IMR-90 (cell line): ENCODE data around the gene PPP1R37. TPM values are rescaled to one million over a fixed set of nuclear protein-coding genes. Genes with fewer than 3 reads are reported as not detected.

Source experiments
- ATAC-seq: fragments of 200-7000 bp; cut with Tn5 transposase; 2 replicates; pipeline ENCODE4 v1.9.1; 2020; ENCODE audit warnings: low read depth, mild to moderate bottlenecking, moderate library complexity
- BruUV-seq: library from RNA; stranded (reverse); fragments of 400-500 nt; replicated peaks from 2 replicates; lab custom pipeline; 2021; lab: Mats Ljungman, UMichigan
- CTCF ChIA-PET: fragments of 300-600 bp; formaldehyde crosslinking; extraction: SDS; loops from one replicate; lab custom pipeline; 2021; ENCODE audit warnings: antibody characterized with exemption; lab: Yijun Ruan, JAX
- POLR2A ChIA-PET: fragments of 300-600 bp; sonication (Branson Sonifier 250); formaldehyde crosslinking; loops from one replicate; lab custom pipeline; 2022; ENCODE audit warnings: antibody characterized with exemption; ENCODE audit not compliant: unreplicated experiment; lab: Charles Lee
- DNase-seq: peaks from one replicate; pipeline ENCODE4 v3.0.0; 2013
- H2AFZ ChIP-seq: replicated peaks from 2 replicates; pipeline ENCODE3; 2013; ENCODE audit warnings: low read length, mild to moderate bottlenecking; ENCODE audit not compliant: poor library complexity
- H2AK5ac ChIP-seq: 2 replicates; pipeline ENCODE4 v1.6.1; 2013; ENCODE audit warnings: low read depth, low read length, inconsistent platforms
- H2AK9ac ChIP-seq: replicated peaks from 2 replicates; pipeline ENCODE3; 2013; ENCODE audit warnings: mild to moderate bottlenecking, low read depth, low read length, moderate library complexity; ENCODE audit not compliant: poor library complexity
- H2BK120ac ChIP-seq: 2 replicates; pipeline ENCODE4 v1.6.1; 2013; ENCODE audit warnings: low read depth, low read length, inconsistent platforms
- H2BK15ac ChIP-seq: 3 replicates; pipeline ENCODE4 v1.6.1; 2013; ENCODE audit warnings: low read depth, low read length, inconsistent platforms
- H2BK20ac ChIP-seq: 2 replicates; pipeline ENCODE4 v1.6.1; 2013; ENCODE audit warnings: low read depth, mild to moderate bottlenecking, inconsistent platforms, low read length, moderate library complexity
- H2BK5ac ChIP-seq: 2 replicates; pipeline ENCODE4 v1.6.1; 2013; ENCODE audit warnings: mild to moderate bottlenecking, low read depth, low read length, inconsistent platforms; ENCODE audit not compliant: poor library complexity, severe bottlenecking
- H3K14ac ChIP-seq: replicated peaks from 2 replicates; pipeline ENCODE4 v1.6.1; 2013; ENCODE audit warnings: low read depth, low read length, inconsistent platforms
- H3K18ac ChIP-seq: 2 replicates; pipeline ENCODE4 v1.6.1; 2013; ENCODE audit warnings: low read depth, low read length, control low read depth
- H3K23ac ChIP-seq: 2 replicates; pipeline ENCODE4 v1.6.1; 2013; ENCODE audit warnings: low read depth, low read length, inconsistent platforms
- H3K27ac ChIP-seq: 2 replicates; pipeline ENCODE4 v1.5.1; 2013; ENCODE audit warnings: mild to moderate bottlenecking, control low read depth, low read length; ENCODE audit not compliant: insufficient read depth
- H3K27me3 ChIP-seq: 2 replicates; pipeline ENCODE4 v1.6.1; 2013; ENCODE audit warnings: low read length; ENCODE audit not compliant: control insufficient read depth, insufficient read depth
- H3K36me3 ChIP-seq: 2 replicates; pipeline ENCODE4 v1.6.1; 2013; ENCODE audit warnings: low read length, mixed read lengths; ENCODE audit not compliant: control insufficient read depth, insufficient read depth
- H3K4ac ChIP-seq: 2 replicates; pipeline ENCODE4 v1.6.1; 2013; ENCODE audit warnings: low read depth, low read length, inconsistent platforms
- H3K4me1 ChIP-seq: 2 replicates; pipeline ENCODE4 v1.6.1; 2013; ENCODE audit warnings: low read length, mixed read lengths; ENCODE audit not compliant: control insufficient read depth, insufficient read depth
- H3K4me2 ChIP-seq: 2 replicates; pipeline ENCODE4 v1.6.1; 2013; ENCODE audit warnings: low read depth, mild to moderate bottlenecking, control low read depth, low read length, moderate library complexity
- H3K4me3 ChIP-seq: 2 replicates; pipeline ENCODE4 v1.5.1; 2013; ENCODE audit warnings: low read depth, mild to moderate bottlenecking, control low read depth, low read length, moderate library complexity; ENCODE audit not compliant: insufficient read depth
- H3K56ac ChIP-seq: 2 replicates; pipeline ENCODE4 v1.6.1; 2013; ENCODE audit warnings: low read length, inconsistent platforms; ENCODE audit not compliant: insufficient read depth; ENCODE audit errors: extremely low read depth
- H3K79me1 ChIP-seq, 2 experiments: 2 replicates each; pipeline ENCODE4 v1.6.1; 2013; ENCODE audit warnings: low read length in 2 of 2, inconsistent platforms in 1 of 2, low read depth in 1 of 2
- H3K9ac ChIP-seq: 2 replicates; pipeline ENCODE4 v1.6.1; 2013; ENCODE audit warnings: low read depth, low read length, control low read depth
- H3K9me1 ChIP-seq: 2 replicates; pipeline ENCODE4 v1.6.1; 2013; ENCODE audit warnings: low read length, inconsistent platforms; ENCODE audit not compliant: insufficient read depth
- H3K9me3 ChIP-seq: 2 replicates; pipeline ENCODE4 v1.6.1; 2013; ENCODE audit warnings: low read length; ENCODE audit not compliant: control insufficient read depth, insufficient read depth
- H4K20me1 ChIP-seq: 2 replicates; pipeline ENCODE4 v1.6.1; 2013; ENCODE audit warnings: low read length, inconsistent platforms; ENCODE audit not compliant: insufficient read depth
- H4K5ac ChIP-seq: 2 replicates; pipeline ENCODE4 v1.6.1; 2013; ENCODE audit warnings: mild to moderate bottlenecking, low read depth, low read length, control low read depth
- H4K8ac ChIP-seq, 2 experiments: 2 replicates each; pipeline ENCODE4 v1.6.1; 2013; ENCODE audit warnings: low read depth in 2 of 2, low read length in 2 of 2, control low read depth in 1 of 2, inconsistent platforms in 1 of 2
- H4K91ac ChIP-seq: 2 replicates; pipeline ENCODE4 v1.6.1; 2013; ENCODE audit warnings: low read depth, low read length, inconsistent platforms; ENCODE audit not compliant: insufficient read depth
- BHLHE40 ChIP-seq: fragments of 150-350 bp; IDR thresholded peaks from 2 replicates; pipeline ENCODE4 v1.6.1; 2016; ENCODE audit warnings: mild to moderate bottlenecking, low read depth, low read length
- CEBPB ChIP-seq: IDR thresholded peaks from 2 replicates; pipeline ENCODE4 v1.6.1; 2012; ENCODE audit warnings: low read depth, low read length, improper control_type of control experiment
- CHD1 ChIP-seq: IDR thresholded peaks from 2 replicates; pipeline ENCODE4 v1.6.1; 2012; ENCODE audit warnings: low read depth, low read length, improper control_type of control experiment
- FOS ChIP-seq: fragments of 150-350 bp; IDR thresholded peaks from 2 replicates; pipeline ENCODE4 v1.6.1; 2016; ENCODE audit warnings: low read depth, low read length
- MAFK ChIP-seq: IDR thresholded peaks from 2 replicates; pipeline ENCODE4 v1.6.1; 2012; ENCODE audit warnings: low read depth, low read length, improper control_type of control experiment
- MAZ ChIP-seq: IDR thresholded peaks from 2 replicates; pipeline ENCODE4 v1.6.1; 2012; ENCODE audit warnings: low read depth, mild to moderate bottlenecking, low read length, improper control_type of control experiment, moderate library complexity, borderline replicate concordance
- MXI1 ChIP-seq: IDR thresholded peaks from 2 replicates; pipeline ENCODE4 v1.6.1; 2012; ENCODE audit warnings: low read depth, mild to moderate bottlenecking, low read length, moderate library complexity, borderline replicate concordance
- NFE2L2 ChIP-seq: fragments of 150-350 bp; IDR thresholded peaks from 2 replicates; pipeline ENCODE4 v1.6.1; 2016; ENCODE audit warnings: low read depth, mild to moderate bottlenecking, low read length
- POLR2A ChIP-seq: IDR thresholded peaks from 2 replicates; pipeline ENCODE4 v1.6.1; 2012; ENCODE audit warnings: mild to moderate bottlenecking, low read depth, low read length
- RAD21 ChIP-seq: IDR thresholded peaks from 2 replicates; pipeline ENCODE4 v1.6.1; 2012; ENCODE audit warnings: low read length, improper control_type of control experiment
- RCOR1 ChIP-seq: IDR thresholded peaks from 2 replicates; pipeline ENCODE4 v1.6.1; 2012; ENCODE audit warnings: mild to moderate bottlenecking, low read length, improper control_type of control experiment; ENCODE audit not compliant: insufficient replicate concordance
- RFX5 ChIP-seq: IDR thresholded peaks from 2 replicates; pipeline ENCODE4 v1.8.0; 2012; ENCODE audit warnings: low read depth, mild to moderate bottlenecking, low read length, moderate library complexity
- SMC3 ChIP-seq: fragments of 150-350 bp; IDR thresholded peaks from 2 replicates; pipeline ENCODE4 v1.6.1; 2016; ENCODE audit warnings: low read depth, mild to moderate bottlenecking, antibody characterized with exemption, low read length, moderate library complexity
- WGBS, 2 experiments: methylation state at CpG; one replicate each; pipeline versions ENCODE4 v1.1.5 to v1.1.7; 2013; ENCODE audit warnings: missing lambda C conversion rate in 2 of 2; ENCODE audit not compliant: insufficient read length in 1 of 2; ENCODE audit errors: extremely low coverage in 2 of 2; 5-methylcytosine and 5-hydroxymethylcytosine counted together
- dilution Hi-C: fragments of 300-500 bp; cut with HindIII; formaldehyde crosslinking; loops from one replicate; pipeline ENCODE4 v1.14.3; 2018; ENCODE audit warnings: low sequenced_read_pairs; ENCODE audit not compliant: unreplicated experiment
- in situ Hi-C: fragments of 300-500 bp; cut with MboI; formaldehyde crosslinking; loops from 3 replicates; pipeline ENCODE4 v1.14.3; 2019; ENCODE audit warnings: low sequenced_read_pairs, inconsistent platforms, mixed read lengths
- intact Hi-C: fragments of 100-400 bp; cut with micrococcal nuclease; formaldehyde crosslinking; loops from 2 replicates; pipeline ENCODE4 v1.10.0; 2022
- polyA plus RNA-seq, 3 experiments: library from polyadenylated mRNA; depleted of rRNA; stranded (reverse); fragments of >200 nt; gene quantifications; 2 replicates each; pipeline ENCODE4 v1.2.3, GENCODE V29; 2012; ENCODE audit warnings: low replicate concordance in 1 of 3
- total RNA-seq: library from RNA; depleted of rRNA; stranded (reverse); fragments of >200 nt; gene quantifications from 2 replicates; pipeline ENCODE4 v1.2.3, GENCODE V29; 2012
- TF ChIP-seq, protein P1 (sequence below): fragments of 150-350 bp; IDR thresholded peaks from 2 replicates; pipeline ENCODE4 v1.6.1; 2017; ENCODE audit warnings: mild to moderate bottlenecking, antibody characterized with exemption, low read length, low read depth
- TF ChIP-seq, protein P2 (sequence below): fragments of 150-350 bp; IDR thresholded peaks from 2 replicates; pipeline ENCODE4 v1.6.1; 2016; ENCODE audit warnings: low read depth, mild to moderate bottlenecking, low read length, moderate library complexity, borderline replicate concordance
- TF ChIP-seq, protein P3 (sequence below): conservative IDR thresholded peaks from 2 replicates; pipeline ENCODE4 v1.5.1; 2012; ENCODE audit warnings: mild to moderate bottlenecking, low read depth, low read length, improper control_type of control experiment

PPP1R37 gene
- total and polyA plus RNA-seq, 2 of the 4 experiments (the other 2 are of a cell fraction), result 13.1 to 18.5 TPM

DNA sequence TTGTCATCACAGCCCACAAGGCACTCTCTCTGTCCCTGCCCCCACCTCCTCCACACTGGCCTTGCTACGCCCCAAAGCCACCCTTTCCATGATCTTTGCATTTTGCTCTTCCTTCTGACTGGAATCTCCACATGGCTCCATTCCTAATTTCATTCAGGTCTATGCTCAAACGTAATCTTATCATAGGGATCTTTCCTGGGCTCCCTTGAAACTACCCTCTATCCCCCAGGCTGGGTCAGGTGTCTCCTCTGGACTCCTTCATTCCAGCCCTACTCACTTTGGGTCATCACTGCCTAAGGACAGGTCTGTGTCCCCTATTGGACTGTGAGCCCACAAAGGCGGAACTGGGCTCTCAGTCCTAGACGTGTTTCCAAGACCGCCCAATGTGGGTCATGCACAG is 10.8 kb upstream of the PPP1R37 start:
- TF ChIP-seq, protein P1, sequence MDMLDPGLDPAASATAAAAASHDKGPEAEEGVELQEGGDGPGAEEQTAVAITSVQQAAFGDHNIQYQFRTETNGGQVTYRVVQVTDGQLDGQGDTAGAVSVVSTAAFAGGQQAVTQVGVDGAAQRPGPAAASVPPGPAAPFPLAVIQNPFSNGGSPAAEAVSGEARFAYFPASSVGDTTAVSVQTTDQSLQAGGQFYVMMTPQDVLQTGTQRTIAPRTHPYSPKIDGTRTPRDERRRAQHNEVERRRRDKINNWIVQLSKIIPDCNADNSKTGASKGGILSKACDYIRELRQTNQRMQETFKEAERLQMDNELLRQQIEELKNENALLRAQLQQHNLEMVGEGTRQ, result no peak
- TF ChIP-seq, protein P2, sequence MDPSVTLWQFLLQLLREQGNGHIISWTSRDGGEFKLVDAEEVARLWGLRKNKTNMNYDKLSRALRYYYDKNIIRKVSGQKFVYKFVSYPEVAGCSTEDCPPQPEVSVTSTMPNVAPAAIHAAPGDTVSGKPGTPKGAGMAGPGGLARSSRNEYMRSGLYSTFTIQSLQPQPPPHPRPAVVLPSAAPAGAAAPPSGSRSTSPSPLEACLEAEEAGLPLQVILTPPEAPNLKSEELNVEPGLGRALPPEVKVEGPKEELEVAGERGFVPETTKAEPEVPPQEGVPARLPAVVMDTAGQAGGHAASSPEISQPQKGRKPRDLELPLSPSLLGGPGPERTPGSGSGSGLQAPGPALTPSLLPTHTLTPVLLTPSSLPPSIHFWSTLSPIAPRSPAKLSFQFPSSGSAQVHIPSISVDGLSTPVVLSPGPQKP, result no peak
- no peak for TF ChIP-seq SMC3
- no peak for TF ChIP-seq RAD21
- no peak for TF ChIP-seq CHD1
- TF ChIP-seq POLR2A, result no peak
- TF ChIP-seq MXI1, result no peak
- no peak for TF ChIP-seq NFE2L2
- no peak for TF ChIP-seq BHLHE40
- TF ChIP-seq MAFK, result no peak
- no peak for TF ChIP-seq MAZ
- TF ChIP-seq FOS, result no peak
- no peak for TF ChIP-seq RCOR1
- TF ChIP-seq, protein P3, sequence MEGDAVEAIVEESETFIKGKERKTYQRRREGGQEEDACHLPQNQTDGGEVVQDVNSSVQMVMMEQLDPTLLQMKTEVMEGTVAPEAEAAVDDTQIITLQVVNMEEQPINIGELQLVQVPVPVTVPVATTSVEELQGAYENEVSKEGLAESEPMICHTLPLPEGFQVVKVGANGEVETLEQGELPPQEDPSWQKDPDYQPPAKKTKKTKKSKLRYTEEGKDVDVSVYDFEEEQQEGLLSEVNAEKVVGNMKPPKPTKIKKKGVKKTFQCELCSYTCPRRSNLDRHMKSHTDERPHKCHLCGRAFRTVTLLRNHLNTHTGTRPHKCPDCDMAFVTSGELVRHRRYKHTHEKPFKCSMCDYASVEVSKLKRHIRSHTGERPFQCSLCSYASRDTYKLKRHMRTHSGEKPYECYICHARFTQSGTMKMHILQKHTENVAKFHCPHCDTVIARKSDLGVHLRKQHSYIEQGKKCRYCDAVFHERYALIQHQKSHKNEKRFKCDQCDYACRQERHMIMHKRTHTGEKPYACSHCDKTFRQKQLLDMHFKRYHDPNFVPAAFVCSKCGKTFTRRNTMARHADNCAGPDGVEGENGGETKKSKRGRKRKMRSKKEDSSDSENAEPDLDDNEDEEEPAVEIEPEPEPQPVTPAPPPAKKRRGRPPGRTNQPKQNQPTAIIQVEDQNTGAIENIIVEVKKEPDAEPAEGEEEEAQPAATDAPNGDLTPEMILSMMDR, result no peak
- TF ChIP-seq CEBPB, result no peak
- no peak for TF ChIP-seq RFX5

More for the DNA sequence above, 10.8 kb upstream of the PPP1R37 start:
- intact Hi-C loops, result no loop called here
- Histone ChIP-seq H2BK120ac (no peak overlapping the region), H2BK15ac (no peak overlapping the region), H3K4me2 (no peak overlapping the region), H3K4me1 (peaks cover 5% of the 10 kb centered on the region; the same call in 1 of the 2 replicates), H3K27me3 (no peaks in the 10 kb centered on the region), H3K9me3 (no peaks in the 10 kb centered on the region), H3K79me1 (peaks cover 23 to 63% of the 10 kb centered on the region in 2 experiments), H3K23ac (no peak overlapping the region), H2AK9ac (no peak overlapping the region), H3K14ac (no peak overlapping the region), H4K20me1 (no peaks in the 10 kb centered on the region; the same call in 1 of the 2 replicates), H2AFZ (no peak overlapping the region), H3K4ac (no peak overlapping the region), H2BK20ac (no peak overlapping the region), H2BK5ac (no peak overlapping the region), H3K56ac (no peak overlapping the region), H3K4me3 (no peak overlapping the region), H3K9ac (no peak overlapping the region), H4K8ac (no peak overlapping the region), H3K18ac (no peak overlapping the region), H3K9me1 (peaks cover 15% of the 10 kb centered on the region), H4K91ac (no peak overlapping the region), H3K36me3 (peaks cover 16% of the 10 kb centered on the region), H3K27ac (no peak overlapping the region), H2AK5ac (no peak overlapping the region), H4K5ac (no peak overlapping the region)
- in situ Hi-C loops, result no loop called here
- ATAC-seq (no peak), DNase-seq (no peak)
- ChIA-PET POLR2A (no interaction called here), CTCF (no interaction called here)
- BruUV-seq, result no TSS peak
- dilution Hi-C loops, result no loop called here
- WGBS, 2 experiments, result 94% methylated on average over 3 of the region's 5 CpGs; no CpG with 5 or more reads in 1 of the 2 experiments
